HG03139 (cell line): ENCODE measurements around the gene IDH3A.

Experiments used
- ATAC-seq: cut with Tn5 transposase; IDR thresholded peaks from one replicate; pipeline ENCODE4 v1.9.1; 2021; ENCODE audit not compliant: unreplicated experiment

IDH3A gene

DNA sequence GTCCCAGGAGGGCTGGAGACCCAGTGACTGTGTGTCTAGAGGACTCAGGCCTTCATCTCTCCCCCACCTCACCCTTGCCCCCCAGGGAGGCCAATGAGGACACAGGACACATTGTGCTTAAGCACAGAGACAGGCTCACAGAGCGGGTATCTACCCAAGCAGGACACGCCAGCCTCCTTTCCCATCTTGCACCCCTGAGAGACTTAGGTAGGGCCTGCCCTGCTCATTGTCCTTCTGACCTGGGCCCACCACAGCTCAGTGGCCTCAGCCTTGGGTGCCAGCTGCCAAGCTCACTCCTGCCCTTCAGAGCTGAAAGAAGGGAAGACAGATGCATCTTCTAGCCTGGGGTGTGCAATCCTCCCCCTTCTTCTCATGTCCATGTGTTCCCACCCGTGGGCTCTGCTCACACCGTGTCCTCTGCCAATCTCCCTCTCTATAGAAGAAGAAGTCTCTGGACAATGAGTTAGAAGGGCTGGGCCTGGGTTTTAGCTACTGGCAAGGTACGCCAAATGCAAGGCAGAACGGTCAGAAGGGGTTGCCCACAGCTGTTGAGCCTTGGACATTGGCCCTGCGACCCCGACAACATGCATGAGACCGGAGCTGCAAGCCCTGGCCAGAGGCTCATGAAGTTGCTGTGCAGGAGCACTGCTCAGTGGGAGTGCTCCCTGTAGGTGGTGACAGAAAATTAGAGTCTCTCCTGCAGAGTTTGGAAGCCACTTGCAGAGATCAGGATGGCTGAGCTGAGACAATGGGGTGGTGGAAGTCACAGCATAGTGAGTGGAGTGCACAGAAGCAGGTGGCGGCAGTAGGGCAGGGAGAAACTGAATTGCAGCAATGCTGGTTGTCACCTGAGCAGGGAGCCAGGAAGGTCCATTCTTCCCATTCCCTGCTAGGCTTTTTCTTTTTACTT is 52.4 kb downstream of the IDH3A start:
- ATAC-seq, result no peak

DNA sequence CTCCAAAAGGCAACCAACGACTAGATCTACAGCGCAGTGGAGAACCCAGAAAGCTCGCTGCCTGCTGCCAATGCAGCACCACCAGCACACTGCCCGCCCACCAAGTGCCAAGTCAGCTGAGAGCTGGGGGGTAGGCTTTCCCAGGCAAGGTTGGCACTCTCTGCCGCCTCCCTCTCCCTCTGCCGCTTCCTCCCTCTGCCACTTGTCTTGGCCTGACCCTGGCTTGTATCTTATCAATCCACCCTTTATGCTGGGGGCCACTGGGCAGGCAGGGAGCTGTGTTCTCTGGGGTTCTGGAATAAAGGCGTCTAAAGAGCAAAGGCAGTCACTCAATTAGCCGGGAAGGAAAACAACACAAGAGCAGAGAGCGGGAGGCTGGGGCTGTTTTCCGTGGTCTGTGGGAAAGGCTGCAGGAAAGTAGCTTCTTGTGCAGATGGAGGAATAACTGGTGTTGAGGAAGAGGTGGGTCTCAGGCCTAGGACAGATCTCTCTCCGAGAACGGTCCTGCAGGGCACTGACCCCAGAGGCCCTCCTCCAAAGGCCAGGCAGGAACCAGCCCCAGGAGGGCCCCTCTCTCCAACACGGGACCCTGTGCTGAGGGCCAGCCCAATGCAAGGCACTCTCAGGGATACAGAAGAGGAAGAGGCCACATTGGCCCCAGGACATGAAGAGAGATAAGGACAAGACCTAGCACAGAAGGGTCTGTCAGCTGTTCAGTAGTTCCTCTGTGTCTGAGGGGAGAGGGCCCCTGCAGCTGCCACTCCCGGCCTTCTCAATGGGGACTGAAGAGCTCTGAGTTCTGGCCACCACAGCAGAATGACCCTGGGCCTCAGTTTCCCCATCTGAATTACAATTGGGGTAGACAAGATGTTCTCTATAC is 54.4 kb downstream of the IDH3A start:
- ATAC-seq, result no peak

DNA sequence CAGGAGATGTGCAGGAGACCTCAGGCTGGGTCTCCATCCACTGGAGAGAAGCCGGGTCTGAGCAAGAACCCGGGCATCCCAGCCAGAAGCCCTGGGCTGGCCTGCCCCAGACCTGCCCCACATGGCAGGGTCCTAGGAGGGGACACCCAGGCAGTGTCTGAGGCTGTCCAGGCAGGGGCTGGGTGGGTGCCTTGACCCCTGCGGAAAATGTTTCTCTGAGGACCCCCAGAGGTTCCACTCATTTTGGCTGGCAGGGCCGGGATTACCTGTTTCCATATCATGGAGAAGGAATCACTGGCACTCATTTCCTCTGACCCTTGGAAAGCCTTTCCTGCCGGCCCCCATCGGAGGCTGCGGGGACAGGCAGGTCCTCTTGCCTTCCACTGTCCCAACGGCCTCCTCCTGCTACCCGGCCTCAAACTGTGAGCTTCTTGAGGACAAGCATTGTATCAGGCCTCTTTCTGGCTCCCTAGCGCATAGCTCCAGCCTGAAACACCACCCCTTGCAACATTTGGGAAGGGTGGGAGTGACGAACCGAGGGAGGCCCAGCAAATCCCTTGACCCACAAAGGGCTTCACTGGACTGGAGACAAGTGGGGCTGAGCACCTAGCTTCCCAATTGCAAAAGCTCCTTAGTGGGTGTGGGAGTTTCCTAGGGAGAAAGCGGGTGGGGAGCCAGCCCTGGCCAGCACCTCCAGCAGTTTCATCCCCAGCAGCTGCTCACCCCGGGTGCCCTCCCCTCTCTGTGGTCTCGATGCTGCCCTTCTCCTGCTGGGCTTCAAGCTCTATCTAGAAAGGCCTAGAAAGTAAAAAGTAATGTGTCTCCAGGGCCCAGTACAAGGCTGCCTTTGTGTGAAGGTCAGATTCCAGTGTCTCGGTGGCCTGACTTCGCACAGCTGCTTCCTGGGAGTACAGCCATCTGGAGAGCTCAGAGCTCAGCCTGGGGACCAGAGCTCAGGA is 55.5 kb downstream of the IDH3A start:
- no peak for ATAC-seq

DNA sequence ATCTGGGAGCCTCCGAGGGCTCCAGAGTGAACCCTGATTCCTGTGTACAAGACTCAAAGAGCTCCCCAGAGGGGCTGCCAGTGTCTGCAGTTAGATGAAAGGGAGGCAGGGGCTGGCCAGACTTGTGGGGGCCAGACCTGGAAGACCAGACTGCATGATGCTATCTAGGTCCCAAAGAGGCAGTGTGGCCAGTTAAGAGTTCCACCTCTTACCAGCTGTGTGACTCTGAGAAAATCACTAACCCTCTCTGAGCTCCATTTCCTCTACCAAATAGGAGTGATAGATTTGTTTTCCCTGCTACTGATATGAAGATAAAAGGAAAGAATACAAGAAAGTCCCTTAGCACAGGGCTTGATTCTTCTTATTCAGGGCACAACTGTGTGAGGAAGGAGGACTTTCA is 56.2 kb downstream of the IDH3A start:
- no peak for ATAC-seq

DNA sequence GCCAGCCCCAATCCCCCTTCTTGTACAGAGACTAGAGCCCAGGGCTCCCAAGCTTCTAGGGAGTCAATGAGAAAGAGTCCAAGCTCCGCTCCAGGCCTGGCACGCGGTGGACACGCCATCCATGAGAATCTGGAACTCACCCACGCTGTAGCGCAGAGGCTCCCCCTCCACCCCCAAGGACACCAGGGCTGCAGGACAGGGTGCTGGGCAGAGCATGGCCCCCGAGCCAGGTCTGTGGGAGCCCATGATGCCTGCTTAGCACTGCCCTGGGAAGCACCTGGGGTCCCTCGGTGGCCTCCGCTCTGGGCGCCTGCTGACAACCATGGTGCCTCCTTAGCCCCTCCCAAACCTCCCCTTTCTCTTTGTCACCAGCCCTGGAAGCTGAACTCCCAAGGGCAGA is 56.7 kb downstream of the IDH3A start:
- ATAC-seq, result no peak

DNA sequence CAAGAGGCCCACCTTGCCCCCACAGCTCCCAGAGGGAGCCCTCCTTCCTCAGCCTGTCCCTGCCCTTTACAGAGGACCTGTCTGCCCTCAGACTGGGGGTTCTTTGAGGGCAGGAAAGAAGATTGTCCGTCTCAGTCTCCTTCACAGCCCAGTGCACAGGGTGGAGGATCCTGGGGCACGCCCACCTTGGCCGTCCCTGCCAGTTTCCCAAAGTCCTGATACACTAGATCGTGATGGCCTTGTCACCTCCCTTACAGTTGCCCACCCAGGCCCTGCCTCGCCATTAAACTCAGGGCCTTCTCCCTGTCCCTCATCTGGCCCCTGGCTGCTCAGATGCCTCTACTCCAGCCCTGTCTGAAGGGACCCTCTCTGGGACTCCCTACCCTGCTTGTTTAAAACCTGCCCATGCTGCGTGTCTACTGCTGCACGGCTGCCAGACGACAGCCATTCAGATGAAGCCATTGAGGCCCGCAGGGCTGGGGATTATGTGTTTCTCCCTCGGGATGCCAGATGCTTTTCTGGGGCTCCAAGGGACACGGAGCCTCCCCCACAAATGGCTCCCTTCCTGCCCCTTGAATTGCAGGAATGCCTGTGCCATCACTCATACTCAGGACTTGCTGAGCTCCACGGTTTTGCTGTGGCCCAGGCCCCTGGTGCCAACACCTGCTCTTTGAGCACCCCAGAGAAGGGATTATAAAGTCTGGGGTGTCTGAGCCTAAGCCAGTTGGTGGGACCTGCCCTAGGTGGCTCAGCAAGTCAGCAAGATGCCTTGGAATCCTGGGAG is 57.4 kb downstream of the IDH3A start:
- ATAC-seq, result no peak

DNA sequence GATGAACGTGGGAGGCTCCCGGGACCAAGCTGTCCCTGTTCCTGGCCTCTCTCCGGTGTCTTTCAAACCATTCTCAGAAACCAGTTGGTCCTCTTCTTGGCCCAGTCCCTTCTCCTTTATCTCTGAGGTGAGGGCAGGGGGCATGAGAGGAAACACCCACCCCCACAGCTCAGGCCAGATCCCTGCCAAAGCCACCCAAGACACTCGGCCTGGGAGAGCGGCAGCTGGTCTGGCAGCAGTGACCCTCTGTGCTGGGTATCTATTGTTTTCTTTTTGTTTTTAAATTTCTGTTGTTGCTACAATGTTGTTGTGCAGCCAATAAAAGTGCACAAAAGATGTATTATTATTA is 57.9 kb downstream of the IDH3A start:
- no peak for ATAC-seq

DNA sequence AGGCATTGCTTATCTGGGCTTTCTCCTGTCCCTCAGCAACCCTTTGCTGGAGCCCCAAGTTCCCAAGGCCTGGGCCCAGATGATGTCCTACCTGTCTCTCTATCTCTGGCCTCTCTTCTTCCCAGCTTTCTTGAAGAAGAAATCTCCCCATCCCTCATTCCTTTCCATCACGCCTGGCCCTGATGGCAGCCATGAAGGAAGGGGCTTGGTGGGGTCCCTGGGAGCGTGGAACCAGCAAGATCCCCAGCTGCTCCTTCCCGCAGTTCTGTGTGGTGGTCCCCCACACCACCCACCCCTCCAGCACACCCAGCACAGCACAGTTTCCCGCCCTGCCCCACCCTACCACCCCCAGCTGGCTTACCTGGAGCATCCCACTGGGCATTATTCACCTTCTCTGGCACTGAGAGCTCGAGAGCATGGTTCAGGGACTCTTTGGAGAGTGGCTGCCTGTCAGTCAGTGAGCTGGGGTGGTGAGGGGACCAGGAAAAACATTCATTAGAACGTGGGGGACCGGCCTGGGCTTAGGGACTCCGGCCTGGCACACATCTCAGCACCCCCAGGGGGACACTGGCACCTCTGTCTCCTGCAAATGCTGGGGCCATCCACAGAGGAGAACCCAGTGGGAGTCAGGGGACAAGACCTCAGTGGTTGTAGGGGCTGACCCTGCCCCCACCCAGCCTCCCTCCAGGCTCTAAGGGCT is 58.6 kb downstream of the IDH3A start:
- no peak for ATAC-seq

DNA sequence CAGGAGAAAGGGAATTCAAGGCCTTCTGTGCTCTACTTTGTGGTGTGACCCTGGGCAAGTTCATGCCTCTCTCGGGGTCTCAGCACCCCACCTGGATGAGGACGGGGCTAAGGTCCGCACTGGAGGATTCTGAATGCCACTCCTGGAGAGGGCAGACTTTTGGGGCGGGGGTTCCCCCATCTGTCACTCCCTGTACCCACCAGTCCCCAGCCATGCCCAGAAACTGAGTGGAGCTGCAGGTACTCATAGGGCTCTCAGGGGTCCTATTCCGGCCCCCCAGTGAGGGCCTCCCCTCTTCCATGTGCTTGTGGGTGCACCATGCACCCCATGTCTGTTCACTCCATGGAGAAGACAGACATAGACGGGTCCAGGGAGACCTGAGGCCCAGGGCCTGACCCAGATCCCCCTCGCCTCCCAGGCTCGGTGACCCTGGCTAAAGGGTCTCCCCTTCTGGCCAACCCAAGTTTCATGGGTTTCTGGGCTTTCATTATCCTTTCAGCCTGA is 59.2 kb downstream of the IDH3A start:
- ATAC-seq, result no peak

DNA sequence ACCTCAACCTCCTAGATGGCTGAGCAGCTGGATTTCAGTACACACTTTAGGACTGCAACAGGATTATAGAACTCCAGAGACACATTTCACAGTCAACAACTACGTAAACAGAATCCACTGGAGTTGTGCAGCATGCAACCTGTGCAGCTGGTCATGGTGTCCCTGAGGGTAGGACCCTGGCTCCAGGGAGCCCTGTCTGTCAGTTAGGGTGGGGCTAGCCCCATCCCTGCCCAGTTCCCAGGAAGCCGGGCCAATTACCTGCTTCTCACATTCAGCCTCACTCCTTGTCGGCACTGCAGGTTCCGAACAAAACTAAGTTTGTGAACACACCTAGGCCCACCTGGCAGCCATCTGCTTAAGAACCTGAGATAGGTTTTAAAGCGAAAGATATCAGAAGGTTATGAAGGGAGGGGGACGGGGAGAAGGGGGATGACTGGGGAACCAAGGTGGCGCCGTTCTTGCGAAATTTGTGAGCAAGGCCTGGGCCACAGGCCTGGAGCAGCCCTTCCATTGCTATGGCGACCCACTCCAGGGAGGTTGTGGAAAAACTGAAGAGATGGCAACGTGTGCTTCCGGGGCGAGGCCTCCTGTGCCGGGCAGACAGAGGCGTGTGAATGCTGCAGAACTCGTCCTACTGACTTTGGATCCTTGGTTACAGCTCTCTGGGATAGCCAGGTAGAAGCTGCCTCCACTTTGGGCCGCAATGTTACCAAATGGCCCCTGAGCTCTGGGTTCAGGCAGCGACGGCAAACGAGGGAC is 59.9 kb downstream of the IDH3A start:
- ATAC-seq, result no peak

DNA sequence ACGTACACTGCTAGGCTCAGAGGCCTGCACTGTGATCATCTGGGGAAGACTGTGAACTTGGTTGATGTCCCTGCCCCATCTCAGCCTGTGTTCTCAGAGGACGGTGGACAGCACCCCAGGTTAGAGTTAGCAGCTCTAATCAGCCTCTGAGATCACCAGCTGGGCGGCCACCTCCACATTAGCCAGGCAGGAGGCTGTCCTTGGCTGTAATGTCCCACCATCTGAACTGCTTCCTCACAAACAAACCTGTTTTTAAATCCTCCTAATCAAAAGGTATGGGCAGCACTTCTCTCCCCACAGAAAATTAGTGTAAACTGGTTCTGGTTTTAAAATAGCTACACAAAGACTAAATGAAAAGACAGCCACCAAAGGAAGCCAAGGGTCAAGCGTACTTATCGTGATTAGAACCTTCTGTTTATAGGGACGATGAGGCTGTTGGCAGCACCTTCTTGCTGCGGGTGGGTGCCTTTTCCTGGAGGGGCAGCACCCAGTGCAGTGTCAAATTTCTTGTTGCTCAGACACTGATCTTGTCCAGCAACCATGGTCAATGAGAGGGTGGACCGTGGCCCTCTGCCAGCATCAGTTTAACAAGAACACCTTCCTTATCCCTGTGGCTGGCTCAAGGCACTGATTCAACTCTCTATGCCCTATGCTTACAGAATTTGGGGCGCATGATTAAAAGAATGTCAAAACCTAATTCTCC is 60.6 kb downstream of the IDH3A start:
- no peak for ATAC-seq

DNA sequence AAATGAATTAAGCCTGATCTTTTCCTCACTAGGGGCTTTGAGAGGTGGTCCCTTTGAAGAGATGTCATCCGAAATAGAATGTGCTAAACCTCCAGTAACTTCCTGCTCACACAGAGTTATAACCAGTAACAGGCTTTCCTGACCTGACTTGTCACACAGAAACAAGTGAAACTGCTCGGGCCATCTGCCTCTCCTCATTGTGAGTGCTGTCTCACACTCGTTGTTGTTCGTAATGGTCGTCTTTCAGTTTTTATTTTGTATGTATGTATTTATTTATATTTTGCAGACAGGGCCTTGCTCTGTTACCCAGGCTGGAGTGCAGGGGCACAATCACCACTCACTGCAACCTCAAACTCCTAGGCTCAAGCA is 61.2 kb downstream of the IDH3A start:
- ATAC-seq, result no peak

DNA sequence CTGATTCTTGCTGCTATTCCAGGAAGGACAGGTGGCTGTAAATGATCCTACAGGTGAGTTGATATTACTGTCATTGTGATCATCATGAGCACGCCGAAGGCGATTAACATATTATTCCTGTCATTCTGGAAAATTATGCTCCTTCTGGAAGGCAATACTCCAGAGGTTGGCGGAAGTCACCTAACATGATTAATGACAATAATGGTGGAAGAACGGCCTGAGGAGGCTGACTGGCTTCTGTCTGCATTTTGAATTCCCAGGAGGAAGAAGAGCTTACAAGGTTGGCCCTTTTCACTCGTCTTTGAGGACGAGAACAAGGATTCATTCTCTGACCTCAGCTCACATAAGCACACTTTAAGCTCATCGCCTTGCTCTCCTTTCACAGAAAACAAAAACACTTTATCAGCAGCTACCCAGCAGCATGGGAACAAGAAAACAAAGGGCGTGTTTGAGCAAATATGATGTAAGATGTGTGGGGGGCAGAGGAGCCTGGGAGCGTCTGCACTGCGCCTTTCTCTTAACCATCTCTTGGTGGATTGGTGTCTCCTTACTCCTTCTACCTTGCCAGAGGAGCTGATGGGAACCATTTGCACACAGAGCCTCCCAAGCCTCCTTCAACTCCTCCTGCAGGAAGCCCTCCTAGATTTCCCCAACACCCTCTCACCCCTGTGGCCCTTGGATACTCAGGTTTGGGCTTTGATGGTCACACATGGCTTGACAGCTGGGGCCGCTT is 62.2 kb downstream of the IDH3A start:
- ATAC-seq, result no peak

DNA sequence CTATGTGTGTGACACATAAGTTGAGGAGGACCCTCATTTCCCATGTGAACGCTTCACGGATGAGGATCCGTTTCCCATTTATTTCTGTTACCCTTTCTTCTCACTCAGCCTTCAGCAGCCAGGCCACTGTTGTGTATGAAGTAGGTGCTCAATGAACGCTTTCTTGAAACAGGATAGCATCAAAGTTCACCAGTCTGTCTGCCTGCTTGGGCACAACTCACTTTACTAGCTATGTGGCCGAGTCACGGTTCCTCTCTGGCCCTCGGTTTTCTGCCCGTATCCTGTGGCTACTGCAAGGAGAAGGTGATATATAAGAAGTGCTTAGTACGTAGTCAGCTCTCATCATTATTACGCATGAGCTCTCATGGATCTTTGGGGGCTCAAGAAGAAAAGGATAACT is 62.8 kb downstream of the IDH3A start:
- ATAC-seq, result no peak

DNA sequence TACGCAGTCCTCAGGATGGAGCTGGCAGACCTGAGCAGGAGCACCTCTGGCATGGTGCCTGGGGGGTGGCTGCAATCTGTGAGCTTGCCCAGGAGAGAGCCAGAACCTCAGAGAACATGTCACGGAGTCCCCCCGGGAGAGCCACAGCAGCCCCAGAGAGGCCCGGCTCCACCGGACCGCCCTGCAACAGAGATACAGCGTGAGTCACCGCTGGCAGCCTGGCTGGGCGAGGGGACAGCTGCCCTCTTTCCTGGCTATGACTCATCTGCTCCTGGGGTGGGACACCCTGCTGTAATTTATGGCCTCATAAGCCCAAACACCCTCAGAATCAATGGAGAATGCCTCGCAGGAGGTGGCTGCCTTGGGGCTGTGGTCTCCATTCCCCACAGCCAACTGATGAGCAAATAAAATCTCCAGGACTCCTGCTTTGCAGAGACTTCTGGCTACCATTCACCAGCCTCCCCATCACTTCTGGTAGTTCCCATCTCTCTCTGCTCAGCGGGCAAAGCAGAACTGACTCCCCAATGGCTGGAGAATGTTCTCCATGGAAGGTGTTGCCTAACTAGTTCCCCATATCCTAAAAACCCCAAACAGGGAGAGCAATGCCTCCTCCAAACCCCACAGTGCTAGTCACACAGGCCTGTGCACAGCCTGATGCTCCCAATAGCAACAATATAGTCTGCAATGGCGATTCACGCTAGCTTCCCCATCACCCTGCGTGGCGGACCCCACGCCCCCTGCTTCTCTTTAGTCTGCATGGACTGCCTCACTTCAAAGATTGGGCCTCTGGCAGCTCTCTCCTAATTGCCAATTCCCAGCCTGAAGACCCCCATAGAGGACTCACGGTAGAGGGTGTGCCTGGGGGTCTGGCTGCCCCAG is 63.6 kb downstream of the IDH3A start:
- ATAC-seq, result no peak

DNA sequence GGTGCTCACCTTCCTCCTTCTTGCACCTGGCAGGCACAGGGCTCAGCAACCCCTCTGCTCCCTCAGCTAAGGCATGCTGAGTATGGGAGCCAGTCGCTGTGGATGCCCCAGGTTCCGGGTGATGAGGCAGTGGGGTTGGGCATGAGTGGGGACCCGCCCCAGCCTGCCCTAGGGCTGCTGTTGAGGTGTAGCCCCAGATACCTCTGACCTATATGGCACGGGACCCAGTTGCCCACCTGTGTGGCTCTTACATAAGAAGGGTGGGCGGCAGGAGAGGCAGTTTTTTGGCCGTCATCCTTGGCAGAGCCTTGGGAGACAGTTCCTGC is 64.2 kb downstream of the IDH3A start:
- ATAC-seq, result no peak

DNA sequence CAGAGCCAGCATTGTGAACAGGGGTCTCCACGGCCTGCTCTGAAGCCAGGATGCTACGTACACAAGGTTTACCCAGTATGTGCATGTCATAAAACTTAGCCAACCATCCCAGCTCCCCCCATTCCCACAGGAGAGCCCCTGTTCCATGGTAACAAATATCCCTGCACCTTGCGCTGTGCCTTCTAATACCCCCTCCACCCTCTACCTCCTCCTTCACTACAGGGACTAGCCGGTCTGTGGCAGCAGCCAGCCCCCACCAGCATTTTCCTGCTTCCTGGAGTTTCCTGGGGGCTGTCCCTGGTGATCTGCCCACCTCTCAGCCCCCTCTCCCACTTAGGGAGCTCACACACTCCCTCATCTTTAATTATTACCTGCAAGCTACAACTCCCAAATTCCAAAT is 64.8 kb downstream of the IDH3A start:
- no peak for ATAC-seq
